Measurements from ENCODE around the gene ARFGEF3.

GRCh38 chr6:138116661-138116999 is 45.1 kb upstream of the ARFGEF3 start:
- TF ChIP-seq POLR2AphosphoS5 (IDR thresholded peaks at IDR 0.05; ENCODE audit: low read depth, low read length) (no peak), REST (IDR thresholded peaks at IDR 0.05; ENCODE audit: insufficient read depth in 1 of 2, low read depth in 2 of 2, low read length in 2 of 2) (no peak), SIN3A (IDR thresholded peaks at IDR 0.05; ENCODE audit: borderline replicate concordance, insufficient read depth, low read length) (no peak), TAF1 (IDR thresholded peaks at IDR 0.05; ENCODE audit: borderline replicate concordance, insufficient read depth, low read length) (no peak), FOXP2 (optimal IDR thresholded peaks at IDR 0.05; ENCODE audit: borderline replicate concordance, extremely low read depth, extremely low read length, insufficient read depth) (no peak)
